Liver (tissue), 3 donors: ENCODE data around the gene ARPC1A.

Experiments used
- FOXA2 ChIP-seq: IDR thresholded peaks from 2 replicates; pipeline ENCODE4 v1.6.1; 2016; ENCODE audit warnings: antibody characterized with exemption
- GABPA ChIP-seq, 2 donors: IDR thresholded peaks in 1 of 2; conservative IDR thresholded peaks in 1 of 2; 2 replicates each; pipeline ENCODE4 v1.6.1; 2016; ENCODE audit warnings: antibody characterized with exemption in 2 of 2, mild to moderate bottlenecking in 1 of 2, moderate library complexity in 1 of 2
- JUND ChIP-seq, 2 donors: IDR thresholded peaks; 2 replicates each; pipeline ENCODE4 v1.6.1; 2016; ENCODE audit warnings: antibody characterized with exemption in 2 of 2
- RAD21 ChIP-seq, 2 donors: IDR thresholded peaks; 2 replicates each; pipeline ENCODE4 v1.6.1; 2016; ENCODE audit warnings: antibody characterized with exemption in 2 of 2, mild to moderate bottlenecking in 2 of 2
- RXRA ChIP-seq, 2 donors: IDR thresholded peaks; 2 replicates each; pipeline ENCODE4 v1.6.1; 2017 to 2018; ENCODE audit warnings: antibody characterized with exemption in 2 of 2, mild to moderate bottlenecking in 1 of 2
- TAF1 ChIP-seq: conservative IDR thresholded peaks from 2 replicates; pipeline ENCODE4 v1.6.1; 2016; ENCODE audit warnings: antibody characterized with exemption, mild to moderate bottlenecking
- YY1 ChIP-seq: IDR thresholded peaks from 2 replicates; pipeline ENCODE4 v1.6.1; 2016; ENCODE audit warnings: antibody characterized with exemption, mild to moderate bottlenecking
- TF ChIP-seq, protein P1 (sequence below): fragments of 150-350 bp; IDR thresholded peaks from 2 replicates; pipeline ENCODE4 v1.5.1; 2017; ENCODE audit warnings: improper control_type of control experiment, low read depth, low read length; ENCODE audit not compliant: missing input control
- TF ChIP-seq, protein P2 (sequence below): IDR thresholded peaks from 2 replicates; pipeline ENCODE4 v1.6.1; 2016; ENCODE audit warnings: antibody characterized with exemption
- TF ChIP-seq, protein P3 (sequence below): IDR thresholded peaks from 2 replicates; pipeline ENCODE4 v1.6.1; 2016; ENCODE audit warnings: antibody characterized with exemption
- donor health status: healthy.
- donor health status: healthy.

DNA sequence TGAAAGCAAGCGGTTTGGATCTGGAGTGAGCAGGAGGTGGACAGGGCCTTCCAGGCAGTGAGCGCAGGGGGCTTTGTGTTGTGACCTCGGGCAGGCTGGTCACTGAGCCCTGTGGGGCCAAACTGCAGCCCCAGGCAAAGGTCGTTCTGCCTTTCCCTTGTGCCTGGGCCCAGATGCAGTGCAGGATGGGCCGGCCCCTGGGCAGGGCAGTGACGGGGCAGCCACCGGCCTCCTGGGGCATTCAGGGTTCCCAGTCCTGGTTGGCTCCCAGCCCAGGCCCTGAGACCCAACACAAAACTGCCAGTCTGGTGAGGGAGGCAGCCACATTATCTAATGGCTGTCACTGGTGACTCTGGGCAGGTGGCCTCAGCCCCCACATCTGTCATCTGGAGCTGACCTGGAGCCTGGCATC is 56.0 kb downstream of the ARPC1A start:
- TF ChIP-seq, protein P1, sequence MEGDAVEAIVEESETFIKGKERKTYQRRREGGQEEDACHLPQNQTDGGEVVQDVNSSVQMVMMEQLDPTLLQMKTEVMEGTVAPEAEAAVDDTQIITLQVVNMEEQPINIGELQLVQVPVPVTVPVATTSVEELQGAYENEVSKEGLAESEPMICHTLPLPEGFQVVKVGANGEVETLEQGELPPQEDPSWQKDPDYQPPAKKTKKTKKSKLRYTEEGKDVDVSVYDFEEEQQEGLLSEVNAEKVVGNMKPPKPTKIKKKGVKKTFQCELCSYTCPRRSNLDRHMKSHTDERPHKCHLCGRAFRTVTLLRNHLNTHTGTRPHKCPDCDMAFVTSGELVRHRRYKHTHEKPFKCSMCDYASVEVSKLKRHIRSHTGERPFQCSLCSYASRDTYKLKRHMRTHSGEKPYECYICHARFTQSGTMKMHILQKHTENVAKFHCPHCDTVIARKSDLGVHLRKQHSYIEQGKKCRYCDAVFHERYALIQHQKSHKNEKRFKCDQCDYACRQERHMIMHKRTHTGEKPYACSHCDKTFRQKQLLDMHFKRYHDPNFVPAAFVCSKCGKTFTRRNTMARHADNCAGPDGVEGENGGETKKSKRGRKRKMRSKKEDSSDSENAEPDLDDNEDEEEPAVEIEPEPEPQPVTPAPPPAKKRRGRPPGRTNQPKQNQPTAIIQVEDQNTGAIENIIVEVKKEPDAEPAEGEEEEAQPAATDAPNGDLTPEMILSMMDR = no peak
- TF ChIP-seq RXRA (IDR thresholded peaks at IDR 0.05) = peak; percentile 77 to 90
- no peak for TF ChIP-seq GABPA (IDR thresholded peaks at IDR 0.05 in 1 of 2, conservative IDR thresholded peaks at IDR 0.05 in 1 of 2)
- no peak for TF ChIP-seq JUND (IDR thresholded peaks at IDR 0.05)
- TF ChIP-seq, protein P2, sequence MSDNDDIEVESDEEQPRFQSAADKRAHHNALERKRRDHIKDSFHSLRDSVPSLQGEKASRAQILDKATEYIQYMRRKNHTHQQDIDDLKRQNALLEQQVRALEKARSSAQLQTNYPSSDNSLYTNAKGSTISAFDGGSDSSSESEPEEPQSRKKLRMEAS = no peak
- TF ChIP-seq RAD21 (IDR thresholded peaks at IDR 0.05) = peak in 1 of 2 donors; percentile 24
- TF ChIP-seq, protein P3, sequence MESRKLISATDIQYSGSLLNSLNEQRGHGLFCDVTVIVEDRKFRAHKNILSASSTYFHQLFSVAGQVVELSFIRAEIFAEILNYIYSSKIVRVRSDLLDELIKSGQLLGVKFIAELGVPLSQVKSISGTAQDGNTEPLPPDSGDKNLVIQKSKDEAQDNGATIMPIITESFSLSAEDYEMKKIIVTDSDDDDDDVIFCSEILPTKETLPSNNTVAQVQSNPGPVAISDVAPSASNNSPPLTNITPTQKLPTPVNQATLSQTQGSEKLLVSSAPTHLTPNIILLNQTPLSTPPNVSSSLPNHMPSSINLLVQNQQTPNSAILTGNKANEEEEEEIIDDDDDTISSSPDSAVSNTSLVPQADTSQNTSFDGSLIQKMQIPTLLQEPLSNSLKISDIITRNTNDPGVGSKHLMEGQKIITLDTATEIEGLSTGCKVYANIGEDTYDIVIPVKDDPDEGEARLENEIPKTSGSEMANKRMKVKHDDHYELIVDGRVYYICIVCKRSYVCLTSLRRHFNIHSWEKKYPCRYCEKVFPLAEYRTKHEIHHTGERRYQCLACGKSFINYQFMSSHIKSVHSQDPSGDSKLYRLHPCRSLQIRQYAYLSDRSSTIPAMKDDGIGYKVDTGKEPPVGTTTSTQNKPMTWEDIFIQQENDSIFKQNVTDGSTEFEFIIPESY = no peak
- TF ChIP-seq TAF1 = no peak
- TF ChIP-seq FOXA2 = no peak
- no peak for TF ChIP-seq YY1
